ENCODE measurements around the gene OFD1. TPM values are rescaled to one million over a fixed set of nuclear protein-coding genes. Genes with fewer than 3 reads are reported as not detected.

OFD1 gene
- total RNA-seq, result 4.6 and 4.9 TPM in 2 replicates

GRCh38 chrX:13734278-13735172 lies at the start of gene OFD1, which contains the start of gene TRAPPC2:
TSS of gene OFD1 (plus strand) at chrX:13734748. CDS start at chrX:13735072, 324 bp downstream.
TSS of gene TRAPPC2 (minus strand) at chrX:13734620. CDS start at chrX:13719963, 14,657 bp downstream.

GRCh38 chrX:13688958-13689740 lies 45.4 kb upstream of the OFD1 start, which contains the start of gene RAB9A:
TSS of gene RAB9A (plus strand) at chrX:13689128. CDS start at chrX:13708747, 19,619 bp downstream.

GRCh38 chrX:13816643-13817627 lies 82.4 kb downstream of the OFD1 start, which contains the start of gene GPM6B:
TSS of gene GPM6B (minus strand) at chrX:13817093. CDS start at chrX:13816904, 189 bp downstream.

Other genes with a start within 250 kb of the OFD1 start
- not detected in 2 replicates for gene EGFL6, start 165.1 kb upstream of the OFD1 start, total RNA-seq
- gene TCEANC, start 81.6 kb upstream of the OFD1 start, total RNA-seq, result 1.8 and 1.9 TPM in 2 replicates
- gene RAB9A, start 45.6 kb upstream of the OFD1 start, total RNA-seq, result 23.6 and 26.5 TPM in 2 replicates
- gene TRAPPC2, start 128 bp upstream of the OFD1 start, total RNA-seq, result 5.0 and 6.1 TPM in 2 replicates
- 14.8 and 23.0 TPM in 2 replicates for gene GPM6B, start 82.3 kb downstream of the OFD1 start, total RNA-seq